GM10248 (cell line): ENCODE results near the gene SLC6A16.
"Not testable (repeated sequence)": the region's sequence is repeated elsewhere in the genome, so short reads cannot be mapped to it uniquely, and the experiment has no call there.

Source experiments
- CTCF ChIA-PET: fragments of 300-600 bp; sonication (Branson Sonifier 250); formaldehyde crosslinking; extraction: SDS; loops from one replicate; lab custom pipeline; 2021; ENCODE audit warnings: antibody characterized with exemption; lab: Yijun Ruan, JAX
- POLR2A ChIA-PET: fragments of 350-650 bp; sonication (Branson Sonifier 250); formaldehyde crosslinking; extraction: SDS; loops from one replicate; lab custom pipeline; 2020; ENCODE audit warnings: antibody characterized with exemption; lab: Yijun Ruan, JAX
- DNase-seq: peaks from one replicate; pipeline ENCODE4 v3.0.0; 2012; ENCODE audit errors: extremely low spot score
- TF ChIP-seq, protein P1 (sequence below): IDR thresholded peaks from 2 replicates; pipeline ENCODE4 v1.5.1; 2012; ENCODE audit warnings: mild to moderate bottlenecking, low read depth; ENCODE audit errors: extremely low read depth, missing control alignments, control extremely low read depth

The SLC6A16 gene

GRCh38 chr19:49331616-49332055, 6.6 kb upstream of the SLC6A16 start:
- ChIA-PET POLR2A (no interaction called here), CTCF (interaction anchor here (0.8 to 1.4 kb wide), 8 partner anchors 8 to 106 kb away, joined by 3 to 7 read pairs (median 3); no protein-coding TSS in a partner anchor)
- TF ChIP-seq, protein P1, sequence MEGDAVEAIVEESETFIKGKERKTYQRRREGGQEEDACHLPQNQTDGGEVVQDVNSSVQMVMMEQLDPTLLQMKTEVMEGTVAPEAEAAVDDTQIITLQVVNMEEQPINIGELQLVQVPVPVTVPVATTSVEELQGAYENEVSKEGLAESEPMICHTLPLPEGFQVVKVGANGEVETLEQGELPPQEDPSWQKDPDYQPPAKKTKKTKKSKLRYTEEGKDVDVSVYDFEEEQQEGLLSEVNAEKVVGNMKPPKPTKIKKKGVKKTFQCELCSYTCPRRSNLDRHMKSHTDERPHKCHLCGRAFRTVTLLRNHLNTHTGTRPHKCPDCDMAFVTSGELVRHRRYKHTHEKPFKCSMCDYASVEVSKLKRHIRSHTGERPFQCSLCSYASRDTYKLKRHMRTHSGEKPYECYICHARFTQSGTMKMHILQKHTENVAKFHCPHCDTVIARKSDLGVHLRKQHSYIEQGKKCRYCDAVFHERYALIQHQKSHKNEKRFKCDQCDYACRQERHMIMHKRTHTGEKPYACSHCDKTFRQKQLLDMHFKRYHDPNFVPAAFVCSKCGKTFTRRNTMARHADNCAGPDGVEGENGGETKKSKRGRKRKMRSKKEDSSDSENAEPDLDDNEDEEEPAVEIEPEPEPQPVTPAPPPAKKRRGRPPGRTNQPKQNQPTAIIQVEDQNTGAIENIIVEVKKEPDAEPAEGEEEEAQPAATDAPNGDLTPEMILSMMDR, result no peak
- DNase-seq, result peak; percentile 74

- not testable (repeated sequence) for DNase-seq
- CTCF ChIA-PET, result interaction anchor here (0.8 to 1.4 kb wide), 8 partner anchors 9 to 115 kb away, joined by 3 to 7 read pairs (median 3); no protein-coding TSS in a partner anchor
- POLR2A ChIA-PET, result interaction anchor here (0.8 kb wide), 1 partner anchor 9 kb away, joined by 3 read pairs; no protein-coding TSS in a partner anchor
Observed at GRCh38 chr19:49331187-49331586, 6.2 kb upstream of the SLC6A16 start.

DNA sequence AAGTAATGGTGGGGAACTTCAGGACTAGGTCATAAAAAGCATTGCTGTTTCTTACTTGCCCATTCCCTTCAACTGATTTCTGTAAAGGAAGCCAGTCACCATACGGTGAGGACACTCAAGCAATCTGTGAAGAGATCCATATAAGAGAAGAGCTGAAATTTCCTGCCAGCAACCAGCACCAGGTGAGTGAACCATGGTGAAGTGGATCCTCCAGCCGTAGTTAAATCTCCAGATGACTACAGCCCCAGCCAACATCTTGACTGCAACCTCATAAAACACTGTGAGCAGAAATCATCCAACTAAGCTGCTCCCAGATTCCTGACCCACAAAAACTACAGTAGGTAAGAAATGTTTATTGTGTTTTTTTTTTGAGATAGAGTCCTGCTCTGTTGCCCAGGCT, 3.8 kb upstream of the SLC6A16 start:
- ChIA-PET CTCF (interaction anchor here (0.7 to 2.6 kb wide), 10 partner anchors 9 to 103 kb away, joined by 3 to 13 read pairs (median 4); no protein-coding TSS in a partner anchor), POLR2A (no interaction called here)
- TF ChIP-seq, protein P1, result no peak
- no peak for DNase-seq

GRCh38 chr19:49327878-49328544, 3.0 kb upstream of the SLC6A16 start:
- TF ChIP-seq, protein P1, result peak; percentile 61
- DNase-seq, result peak; percentile 57
- CTCF ChIA-PET, result interaction anchor here (0.6 to 2.8 kb wide), 15 partner anchors 10 to 145 kb away, joined by 3 to 17 read pairs (median 4); no protein-coding TSS in a partner anchor
- POLR2A ChIA-PET, result no interaction called here

GRCh38 chr19:49326165-49326704, 1.2 kb upstream of the SLC6A16 start:
- CTCF ChIA-PET, result interaction anchor here (0.7 to 2.8 kb wide), 7 partner anchors 13 to 244 kb away, joined by 3 to 17 read pairs (median 3); partner anchors contain the start of gene LIN7B
- peak; percentile 67 for DNase-seq
- POLR2A ChIA-PET, result interaction anchor here (0.6 kb wide), 1 partner anchor 201 kb away, joined by 5 read pairs; the partner anchor contains the start of gene RCN3
- TF ChIP-seq, protein P1, result no peak

DNA sequence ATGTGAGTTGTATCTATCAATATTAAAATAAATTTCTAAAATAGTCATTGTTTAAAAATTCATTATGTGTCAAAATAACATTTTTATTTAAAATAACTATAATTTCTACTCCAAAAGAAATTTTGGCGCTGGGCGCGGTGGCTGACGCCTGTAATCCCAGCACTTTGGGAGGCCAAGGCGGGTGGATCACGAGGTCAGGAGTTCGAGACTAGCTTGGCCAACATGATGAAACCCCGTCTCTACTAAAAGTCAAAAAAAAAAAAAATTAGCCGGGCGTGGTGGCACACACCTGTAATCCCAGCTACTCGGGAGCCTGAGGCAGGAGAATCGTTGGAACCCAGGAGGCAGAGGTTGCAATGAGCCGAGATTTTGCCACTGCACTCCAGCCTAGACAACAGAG, 765 bp upstream of the SLC6A16 start:
- DNase-seq, POLR2A ChIA-PET: not testable (repeated sequence)
- CTCF ChIA-PET, result interaction anchor here (0.7 to 2.8 kb wide), 7 partner anchors 14 to 245 kb away, joined by 3 to 17 read pairs (median 3); partner anchors contain the start of gene LIN7B

DNA sequence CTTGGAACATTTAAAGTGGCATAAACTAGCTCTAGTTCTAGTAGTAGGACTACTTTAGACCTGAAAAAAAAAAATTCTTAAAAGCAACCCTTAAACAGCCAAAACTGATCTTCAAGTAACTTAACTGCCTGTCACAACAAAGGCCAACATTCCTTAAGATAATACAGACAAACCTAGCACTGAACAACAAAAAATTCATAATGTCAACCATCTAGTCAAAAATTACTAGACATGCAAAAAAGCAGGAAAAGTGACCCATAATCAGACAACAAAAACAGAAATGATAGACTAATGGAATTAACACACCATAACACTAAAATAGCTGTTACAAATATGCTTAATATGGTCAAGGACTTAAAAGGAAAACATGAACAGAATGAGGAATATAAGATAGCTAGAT, 6.7 kb downstream of the SLC6A16 start:
- TF ChIP-seq, protein P1, result no peak
- no peak for DNase-seq
- ChIA-PET POLR2A (no interaction called here), CTCF (interaction anchor here (1.3 to 3.1 kb wide), 4 partner anchors 10 to 93 kb away, joined by 4 to 15 read pairs (median 6); partner anchors contain the start of gene CD37)
